Measurements from ENCODE around the gene UPF3B. TPM values are rescaled to one million over a fixed set of nuclear protein-coding genes. Genes with fewer than 3 reads are reported as not detected.

The UPF3B gene
- total and polyA plus RNA-seq, 9 of the 15 experiments (the other 6 are each of a cell fraction or from before 2014, with no cell fraction given): 17.6 to 57.0 (median 32.3) TPM

DNA sequence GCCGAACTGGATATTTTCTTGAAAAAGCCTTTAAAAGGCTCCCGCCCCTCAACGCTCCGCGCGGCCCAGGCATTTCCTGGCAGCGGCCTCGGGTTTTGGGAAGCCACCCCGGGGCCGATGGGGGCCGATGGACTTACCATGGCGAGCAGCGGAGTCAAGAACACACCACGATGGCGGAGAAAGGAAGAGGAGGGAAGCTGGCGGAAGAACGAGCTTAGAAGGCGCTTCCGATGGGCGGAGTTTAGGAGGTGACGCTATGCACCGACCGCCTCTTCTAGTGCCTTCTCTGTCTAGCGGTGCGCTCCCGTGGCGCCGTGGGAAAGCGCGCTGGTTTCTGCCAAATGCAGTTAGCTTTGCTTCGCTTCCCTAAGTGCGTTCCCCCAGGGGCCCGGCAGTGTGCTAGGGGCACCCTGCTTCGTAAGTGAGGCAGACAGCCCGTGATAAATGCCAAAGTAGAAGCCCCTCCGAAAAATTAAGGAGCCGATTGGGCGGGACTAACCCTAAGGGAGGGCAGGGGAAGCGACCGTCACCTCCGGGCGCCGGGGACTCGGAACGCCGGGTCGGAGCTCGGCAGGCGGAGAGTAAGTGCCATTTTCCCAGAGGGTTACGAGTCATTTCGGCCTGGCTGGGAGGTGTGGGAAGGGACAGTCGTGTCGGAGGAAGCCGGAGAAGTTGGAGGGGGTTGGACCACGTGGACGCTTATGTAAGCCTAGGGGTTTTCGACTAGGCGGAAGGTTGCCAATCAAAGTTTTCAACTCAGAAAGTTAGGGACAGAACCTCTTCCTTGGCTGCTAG, 61.1 kb downstream of the UPF3B start, which contains the start of gene RPL39 (continued):
- TF ChIP-seq, protein P1, sequence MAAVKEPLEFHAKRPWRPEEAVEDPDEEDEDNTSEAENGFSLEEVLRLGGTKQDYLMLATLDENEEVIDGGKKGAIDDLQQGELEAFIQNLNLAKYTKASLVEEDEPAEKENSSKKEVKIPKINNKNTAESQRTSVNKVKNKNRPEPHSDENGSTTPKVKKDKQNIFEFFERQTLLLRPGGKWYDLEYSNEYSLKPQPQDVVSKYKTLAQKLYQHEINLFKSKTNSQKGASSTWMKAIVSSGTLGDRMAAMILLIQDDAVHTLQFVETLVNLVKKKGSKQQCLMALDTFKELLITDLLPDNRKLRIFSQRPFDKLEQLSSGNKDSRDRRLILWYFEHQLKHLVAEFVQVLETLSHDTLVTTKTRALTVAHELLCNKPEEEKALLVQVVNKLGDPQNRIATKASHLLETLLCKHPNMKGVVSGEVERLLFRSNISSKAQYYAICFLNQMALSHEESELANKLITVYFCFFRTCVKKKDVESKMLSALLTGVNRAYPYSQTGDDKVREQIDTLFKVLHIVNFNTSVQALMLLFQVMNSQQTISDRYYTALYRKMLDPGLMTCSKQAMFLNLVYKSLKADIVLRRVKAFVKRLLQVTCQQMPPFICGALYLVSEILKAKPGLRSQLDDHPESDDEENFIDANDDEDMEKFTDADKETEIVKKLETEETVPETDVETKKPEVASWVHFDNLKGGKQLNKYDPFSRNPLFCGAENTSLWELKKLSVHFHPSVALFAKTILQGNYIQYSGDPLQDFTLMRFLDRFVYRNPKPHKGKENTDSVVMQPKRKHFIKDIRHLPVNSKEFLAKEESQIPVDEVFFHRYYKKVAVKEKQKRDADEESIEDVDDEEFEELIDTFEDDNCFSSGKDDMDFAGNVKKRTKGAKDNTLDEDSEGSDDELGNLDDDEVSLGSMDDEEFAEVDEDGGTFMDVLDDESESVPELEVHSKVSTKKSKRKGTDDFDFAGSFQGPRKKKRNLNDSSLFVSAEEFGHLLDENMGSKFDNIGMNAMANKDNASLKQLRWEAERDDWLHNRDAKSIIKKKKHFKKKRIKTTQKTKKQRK (IDR thresholded peaks at IDR 0.05; ENCODE audit: borderline replicate concordance, low read depth, low read length): no peak
- TF ChIP-seq ZNF766 (CRISPR knock-in tag; conservative IDR thresholded peaks at IDR 0.05) (0 out of 2 replicates have a peak, but pooled peaks have one; percentile 38), YBX1 (IDR thresholded peaks at IDR 0.05) (no peak), MECOM (CRISPR knock-in tag; IDR thresholded peaks at IDR 0.05) (no peak), TBP (optimal IDR thresholded peaks at IDR 0.05; ENCODE audit: low read depth, low read length) (peak; percentile 98), DNMT1 (IDR thresholded peaks at IDR 0.05) (no peak), RBBP5 (IDR thresholded peaks at IDR 0.05; ENCODE audit: borderline replicate concordance, insufficient read depth, low read length, poor library complexity, severe bottlenecking) (peak; percentile 95)
- TF ChIP-seq, protein P2, sequence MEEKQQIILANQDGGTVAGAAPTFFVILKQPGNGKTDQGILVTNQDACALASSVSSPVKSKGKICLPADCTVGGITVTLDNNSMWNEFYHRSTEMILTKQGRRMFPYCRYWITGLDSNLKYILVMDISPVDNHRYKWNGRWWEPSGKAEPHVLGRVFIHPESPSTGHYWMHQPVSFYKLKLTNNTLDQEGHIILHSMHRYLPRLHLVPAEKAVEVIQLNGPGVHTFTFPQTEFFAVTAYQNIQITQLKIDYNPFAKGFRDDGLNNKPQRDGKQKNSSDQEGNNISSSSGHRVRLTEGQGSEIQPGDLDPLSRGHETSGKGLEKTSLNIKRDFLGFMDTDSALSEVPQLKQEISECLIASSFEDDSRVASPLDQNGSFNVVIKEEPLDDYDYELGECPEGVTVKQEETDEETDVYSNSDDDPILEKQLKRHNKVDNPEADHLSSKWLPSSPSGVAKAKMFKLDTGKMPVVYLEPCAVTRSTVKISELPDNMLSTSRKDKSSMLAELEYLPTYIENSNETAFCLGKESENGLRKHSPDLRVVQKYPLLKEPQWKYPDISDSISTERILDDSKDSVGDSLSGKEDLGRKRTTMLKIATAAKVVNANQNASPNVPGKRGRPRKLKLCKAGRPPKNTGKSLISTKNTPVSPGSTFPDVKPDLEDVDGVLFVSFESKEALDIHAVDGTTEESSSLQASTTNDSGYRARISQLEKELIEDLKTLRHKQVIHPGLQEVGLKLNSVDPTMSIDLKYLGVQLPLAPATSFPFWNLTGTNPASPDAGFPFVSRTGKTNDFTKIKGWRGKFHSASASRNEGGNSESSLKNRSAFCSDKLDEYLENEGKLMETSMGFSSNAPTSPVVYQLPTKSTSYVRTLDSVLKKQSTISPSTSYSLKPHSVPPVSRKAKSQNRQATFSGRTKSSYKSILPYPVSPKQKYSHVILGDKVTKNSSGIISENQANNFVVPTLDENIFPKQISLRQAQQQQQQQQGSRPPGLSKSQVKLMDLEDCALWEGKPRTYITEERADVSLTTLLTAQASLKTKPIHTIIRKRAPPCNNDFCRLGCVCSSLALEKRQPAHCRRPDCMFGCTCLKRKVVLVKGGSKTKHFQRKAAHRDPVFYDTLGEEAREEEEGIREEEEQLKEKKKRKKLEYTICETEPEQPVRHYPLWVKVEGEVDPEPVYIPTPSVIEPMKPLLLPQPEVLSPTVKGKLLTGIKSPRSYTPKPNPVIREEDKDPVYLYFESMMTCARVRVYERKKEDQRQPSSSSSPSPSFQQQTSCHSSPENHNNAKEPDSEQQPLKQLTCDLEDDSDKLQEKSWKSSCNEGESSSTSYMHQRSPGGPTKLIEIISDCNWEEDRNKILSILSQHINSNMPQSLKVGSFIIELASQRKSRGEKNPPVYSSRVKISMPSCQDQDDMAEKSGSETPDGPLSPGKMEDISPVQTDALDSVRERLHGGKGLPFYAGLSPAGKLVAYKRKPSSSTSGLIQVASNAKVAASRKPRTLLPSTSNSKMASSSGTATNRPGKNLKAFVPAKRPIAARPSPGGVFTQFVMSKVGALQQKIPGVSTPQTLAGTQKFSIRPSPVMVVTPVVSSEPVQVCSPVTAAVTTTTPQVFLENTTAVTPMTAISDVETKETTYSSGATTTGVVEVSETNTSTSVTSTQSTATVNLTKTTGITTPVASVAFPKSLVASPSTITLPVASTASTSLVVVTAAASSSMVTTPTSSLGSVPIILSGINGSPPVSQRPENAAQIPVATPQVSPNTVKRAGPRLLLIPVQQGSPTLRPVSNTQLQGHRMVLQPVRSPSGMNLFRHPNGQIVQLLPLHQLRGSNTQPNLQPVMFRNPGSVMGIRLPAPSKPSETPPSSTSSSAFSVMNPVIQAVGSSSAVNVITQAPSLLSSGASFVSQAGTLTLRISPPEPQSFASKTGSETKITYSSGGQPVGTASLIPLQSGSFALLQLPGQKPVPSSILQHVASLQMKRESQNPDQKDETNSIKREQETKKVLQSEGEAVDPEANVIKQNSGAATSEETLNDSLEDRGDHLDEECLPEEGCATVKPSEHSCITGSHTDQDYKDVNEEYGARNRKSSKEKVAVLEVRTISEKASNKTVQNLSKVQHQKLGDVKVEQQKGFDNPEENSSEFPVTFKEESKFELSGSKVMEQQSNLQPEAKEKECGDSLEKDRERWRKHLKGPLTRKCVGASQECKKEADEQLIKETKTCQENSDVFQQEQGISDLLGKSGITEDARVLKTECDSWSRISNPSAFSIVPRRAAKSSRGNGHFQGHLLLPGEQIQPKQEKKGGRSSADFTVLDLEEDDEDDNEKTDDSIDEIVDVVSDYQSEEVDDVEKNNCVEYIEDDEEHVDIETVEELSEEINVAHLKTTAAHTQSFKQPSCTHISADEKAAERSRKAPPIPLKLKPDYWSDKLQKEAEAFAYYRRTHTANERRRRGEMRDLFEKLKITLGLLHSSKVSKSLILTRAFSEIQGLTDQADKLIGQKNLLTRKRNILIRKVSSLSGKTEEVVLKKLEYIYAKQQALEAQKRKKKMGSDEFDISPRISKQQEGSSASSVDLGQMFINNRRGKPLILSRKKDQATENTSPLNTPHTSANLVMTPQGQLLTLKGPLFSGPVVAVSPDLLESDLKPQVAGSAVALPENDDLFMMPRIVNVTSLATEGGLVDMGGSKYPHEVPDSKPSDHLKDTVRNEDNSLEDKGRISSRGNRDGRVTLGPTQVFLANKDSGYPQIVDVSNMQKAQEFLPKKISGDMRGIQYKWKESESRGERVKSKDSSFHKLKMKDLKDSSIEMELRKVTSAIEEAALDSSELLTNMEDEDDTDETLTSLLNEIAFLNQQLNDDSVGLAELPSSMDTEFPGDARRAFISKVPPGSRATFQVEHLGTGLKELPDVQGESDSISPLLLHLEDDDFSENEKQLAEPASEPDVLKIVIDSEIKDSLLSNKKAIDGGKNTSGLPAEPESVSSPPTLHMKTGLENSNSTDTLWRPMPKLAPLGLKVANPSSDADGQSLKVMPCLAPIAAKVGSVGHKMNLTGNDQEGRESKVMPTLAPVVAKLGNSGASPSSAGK (IDR thresholded peaks at IDR 0.05): peak; percentile 19
- TF ChIP-seq, protein P3, sequence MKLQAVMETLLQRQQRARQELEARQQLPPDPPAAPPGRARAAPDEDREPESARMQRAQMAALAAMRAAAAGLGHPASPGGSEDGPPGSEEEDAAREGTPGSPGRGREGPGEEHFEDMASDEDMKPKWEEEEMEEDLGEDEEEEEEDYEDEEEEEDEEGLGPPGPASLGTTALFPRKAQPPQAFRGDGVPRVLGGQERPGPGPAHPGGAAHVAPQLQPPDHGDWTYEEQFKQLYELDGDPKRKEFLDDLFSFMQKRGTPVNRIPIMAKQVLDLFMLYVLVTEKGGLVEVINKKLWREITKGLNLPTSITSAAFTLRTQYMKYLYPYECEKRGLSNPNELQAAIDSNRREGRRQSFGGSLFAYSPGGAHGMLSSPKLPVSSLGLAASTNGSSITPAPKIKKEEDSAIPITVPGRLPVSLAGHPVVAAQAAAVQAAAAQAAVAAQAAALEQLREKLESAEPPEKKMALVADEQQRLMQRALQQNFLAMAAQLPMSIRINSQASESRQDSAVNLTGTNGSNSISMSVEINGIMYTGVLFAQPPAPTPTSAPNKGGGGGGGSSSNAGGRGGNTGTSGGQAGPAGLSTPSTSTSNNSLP (IDR thresholded peaks at IDR 0.05; ENCODE audit: borderline replicate concordance, low read depth, low read length): no peak
